ENCODE results near the gene MT1H. TPM values are rescaled to one million over a fixed set of nuclear protein-coding genes. Genes with fewer than 3 reads are reported as not detected.

MT1H gene
- total RNA-seq, 1 experiment from 2014 or later: not detected

DNA sequence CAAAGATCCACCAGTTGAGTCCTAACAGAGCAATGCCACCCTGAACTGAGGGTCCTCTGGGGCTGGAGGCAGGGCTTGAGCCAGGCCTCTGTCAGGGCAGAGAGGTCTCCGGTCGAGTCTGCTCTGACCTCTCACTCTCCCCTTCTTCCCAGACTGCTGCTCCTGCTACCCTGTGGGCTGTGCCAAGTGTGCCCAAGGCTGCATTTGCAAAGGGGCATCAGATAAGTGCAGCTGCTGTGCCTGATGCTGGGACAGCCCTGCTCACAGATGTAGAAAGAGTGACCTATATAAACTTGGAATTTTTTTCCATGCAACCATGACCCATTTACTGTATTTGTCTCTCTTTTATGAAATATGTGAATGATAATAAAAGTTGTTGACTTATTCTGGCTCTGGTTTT lies 20.3 kb upstream of the MT1H start:
- H3K36me3 ChIP-seq (ENCODE audit: control insufficient read depth, insufficient read depth, low read length): no peaks in the 10 kb centered on the region
- H3K27me3 ChIP-seq (replicated peaks; ENCODE audit: control insufficient read depth, insufficient read depth, low read length): no peaks in the 10 kb centered on the region
- H3K27ac Mint-ChIP-seq (ENCODE audit: unreplicated experiment): no peak overlapping the region
- no peaks in the 10 kb centered on the region for H3K9me3 ChIP-seq
- intact Hi-C loops (cut with micrococcal nuclease; ENCODE audit: unreplicated experiment): loop anchor here (1.0 kb wide), 1 partner anchor 8 kb away; the partner anchor contains the start of gene MT1F
- H3K36me3 Mint-ChIP-seq (ENCODE audit: insufficient read depth, unreplicated experiment): no peaks in the 10 kb centered on the region
- H3K9me3 Mint-ChIP-seq (ENCODE audit: unreplicated experiment): no peaks in the 10 kb centered on the region
- no peaks in the 10 kb centered on the region for H3K4me1 Mint-ChIP-seq (ENCODE audit: low read depth, unreplicated experiment)
- no peak for DNase-seq
- peaks cover 7% of the 10 kb centered on the region for H3K27me3 Mint-ChIP-seq (ENCODE audit: insufficient read depth, unreplicated experiment)
- no TSS peak for BruUV-seq (replicated peaks)
- H3K4me1 ChIP-seq: peaks cover 18% of the 10 kb centered on the region
- no peak overlapping the region for H3K4me3 ChIP-seq (ENCODE audit: low read depth, low read length)
- ChIA-PET CTCF (interaction anchor here (1.2 kb wide), 1 partner anchor 49 kb away, joined by 3 read pairs; no protein-coding TSS in a partner anchor), POLR2A (no interaction called here)
- TF ChIP-seq, protein P1, sequence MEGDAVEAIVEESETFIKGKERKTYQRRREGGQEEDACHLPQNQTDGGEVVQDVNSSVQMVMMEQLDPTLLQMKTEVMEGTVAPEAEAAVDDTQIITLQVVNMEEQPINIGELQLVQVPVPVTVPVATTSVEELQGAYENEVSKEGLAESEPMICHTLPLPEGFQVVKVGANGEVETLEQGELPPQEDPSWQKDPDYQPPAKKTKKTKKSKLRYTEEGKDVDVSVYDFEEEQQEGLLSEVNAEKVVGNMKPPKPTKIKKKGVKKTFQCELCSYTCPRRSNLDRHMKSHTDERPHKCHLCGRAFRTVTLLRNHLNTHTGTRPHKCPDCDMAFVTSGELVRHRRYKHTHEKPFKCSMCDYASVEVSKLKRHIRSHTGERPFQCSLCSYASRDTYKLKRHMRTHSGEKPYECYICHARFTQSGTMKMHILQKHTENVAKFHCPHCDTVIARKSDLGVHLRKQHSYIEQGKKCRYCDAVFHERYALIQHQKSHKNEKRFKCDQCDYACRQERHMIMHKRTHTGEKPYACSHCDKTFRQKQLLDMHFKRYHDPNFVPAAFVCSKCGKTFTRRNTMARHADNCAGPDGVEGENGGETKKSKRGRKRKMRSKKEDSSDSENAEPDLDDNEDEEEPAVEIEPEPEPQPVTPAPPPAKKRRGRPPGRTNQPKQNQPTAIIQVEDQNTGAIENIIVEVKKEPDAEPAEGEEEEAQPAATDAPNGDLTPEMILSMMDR (IDR thresholded peaks at IDR 0.05; ENCODE audit: insufficient read depth in 1 of 2, low read depth in 1 of 2, low read length in 1 of 2, severe bottlenecking in 1 of 2, unreplicated experiment in 1 of 2): no peak
- H3K4me3 Mint-ChIP-seq (ENCODE audit: unreplicated experiment): no peak overlapping the region

- no TSS peak for BruUV-seq (replicated peaks)
- H3K9me3 Mint-ChIP-seq (ENCODE audit: unreplicated experiment): no peaks in the 10 kb centered on the region
- Histone ChIP-seq H3K36me3 (ENCODE audit: control insufficient read depth, insufficient read depth, low read length) (no peaks in the 10 kb centered on the region), H3K9me3 (no peaks in the 10 kb centered on the region), H3K27me3 (replicated peaks; ENCODE audit: control insufficient read depth, insufficient read depth, low read length) (no peaks in the 10 kb centered on the region), H3K4me3 (ENCODE audit: low read depth, low read length) (no peak overlapping the region), H3K4me1 (peaks cover 18% of the 10 kb centered on the region)
- H3K4me3 Mint-ChIP-seq (ENCODE audit: unreplicated experiment): no peak overlapping the region
- peak in 1 of 2 experiments; percentile 37 for DNase-seq
- CTCF ChIA-PET: interaction anchor here (0.6 to 1.2 kb wide), 2 partner anchors 24 to 49 kb away, joined by 3 read pairs; partner anchors contain the start of gene MT1E
- H3K27me3 Mint-ChIP-seq (ENCODE audit: insufficient read depth, unreplicated experiment): peaks cover 6% of the 10 kb centered on the region
- intact Hi-C loops (cut with micrococcal nuclease; ENCODE audit: unreplicated experiment): loop anchor here (1.0 kb wide), 1 partner anchor 7 kb away; the partner anchor contains the start of gene MT1F
- H3K27ac Mint-ChIP-seq (ENCODE audit: unreplicated experiment): no peak overlapping the region
- no peaks in the 10 kb centered on the region for H3K4me1 Mint-ChIP-seq (ENCODE audit: low read depth, unreplicated experiment)
- POLR2A ChIA-PET: no interaction called here
- TF ChIP-seq, protein P1 (IDR thresholded peaks at IDR 0.05; ENCODE audit: insufficient read depth in 1 of 2, low read depth in 1 of 2, low read length in 1 of 2, severe bottlenecking in 1 of 2, unreplicated experiment in 1 of 2): no peak
- no peaks in the 10 kb centered on the region for H3K36me3 Mint-ChIP-seq (ENCODE audit: insufficient read depth, unreplicated experiment)
Observed at GRCh38 chr16:56649820-56650219, 19.8 kb upstream of the MT1H start.

GRCh38 chr16:56651586-56651985 lies 18.0 kb upstream of the MT1H start, which contains the start of gene MT1B:
TSS of gene MT1B (plus strand) at chr16:56651886. CDS start at chr16:56651954, 68 bp downstream.
- no peaks in the 10 kb centered on the region for H3K9me3 Mint-ChIP-seq (ENCODE audit: unreplicated experiment)

More at GRCh38 chr16:56651586-56651985, 18.0 kb upstream of the MT1H start, which contains the start of gene MT1B:
- Histone ChIP-seq H3K9me3 (no peaks in the 10 kb centered on the region), H3K4me1 (peaks cover 18% of the 10 kb centered on the region), H3K4me3 (ENCODE audit: low read depth, low read length) (no peak within 1 kb of the TSS), H3K36me3 (ENCODE audit: control insufficient read depth, insufficient read depth, low read length) (no peaks in the 10 kb centered on the region), H3K27me3 (replicated peaks; ENCODE audit: control insufficient read depth, insufficient read depth, low read length) (no peaks in the 10 kb centered on the region)
- intact Hi-C loops (cut with micrococcal nuclease; ENCODE audit: unreplicated experiment): no loop called here
- Mint-ChIP-seq H3K27ac (ENCODE audit: unreplicated experiment) (no peak within 1 kb of the TSS), H3K4me3 (ENCODE audit: unreplicated experiment) (no peak within 1 kb of the TSS), H3K36me3 (ENCODE audit: insufficient read depth, unreplicated experiment) (no peaks in the 10 kb centered on the region), H3K4me1 (ENCODE audit: low read depth, unreplicated experiment) (no peaks in the 10 kb centered on the region), H3K27me3 (ENCODE audit: insufficient read depth, unreplicated experiment) (peaks cover 3% of the 10 kb centered on the region)
- DNase-seq: no peak
- TF ChIP-seq, protein P1 (IDR thresholded peaks at IDR 0.05; ENCODE audit: insufficient read depth in 1 of 2, low read depth in 1 of 2, low read length in 1 of 2, severe bottlenecking in 1 of 2, unreplicated experiment in 1 of 2): no peak
- no TSS peak for BruUV-seq (replicated peaks)
- CTCF ChIA-PET: no interaction called here
- POLR2A ChIA-PET: no interaction called here
